Endothelial cell of umbilical vein (primary cell): ENCODE measurements around the gene RFNG. TPM values are rescaled to one million over a fixed set of nuclear protein-coding genes. Genes with fewer than 3 reads are reported as not detected.

Experiments
- BruUV-seq: library from RNA; stranded (reverse); fragments of 400-500 nt; replicated peaks from 2 replicates; lab custom pipeline; 2021; lab: Mats Ljungman, UMichigan
- CTCF ChIA-PET: fragments of 300-600, 350-600 bp; sonication (Branson Sonifier 250); formaldehyde crosslinking; loops from one replicate; lab custom pipeline; 2021; ENCODE audit warnings: antibody characterized with exemption, inconsistent platforms; lab: Charles Lee
- POLR2A ChIA-PET: fragments of 300-600, 350-600 bp; sonication (Branson Sonifier 250); formaldehyde crosslinking; loops from one replicate; lab custom pipeline; 2021; ENCODE audit warnings: antibody characterized with exemption, inconsistent platforms; lab: Charles Lee
- DNase-seq: peaks from one replicate; pipeline ENCODE4 v3.0.0-alpha.2; 2011; ENCODE audit warnings: low read depth, low spot score
- FAIRE-seq: peaks from 2 replicates; lab custom pipeline; 2011; peaks lifted over from hg19 to GRCh38; lab: Jason Lieb, UNC
- H2AFZ ChIP-seq: 2 replicates; pipeline ENCODE4 v1.6.0; 2012; ENCODE audit warnings: low read depth, low read length, control low read depth, inconsistent platforms
- H3K27ac ChIP-seq: 2 replicates; pipeline ENCODE4 v1.5.1; 2011; ENCODE audit warnings: low read depth, mild to moderate bottlenecking, control low read depth, low read length, moderate library complexity; ENCODE audit not compliant: insufficient read depth
- H3K27me3 ChIP-seq, 2 experiments: 2 replicates each; pipeline versions ENCODE4 v1.6.0 to v1.6.1; 2011; ENCODE audit warnings: low read length in 2 of 2, mixed read lengths in 1 of 2; ENCODE audit not compliant: control insufficient read depth in 2 of 2, insufficient read depth in 2 of 2
- H3K36me3 ChIP-seq, 2 experiments: 2 replicates in 1 of 2; 3 replicates in 1 of 2; pipeline ENCODE4 v1.5.1; 2011; ENCODE audit warnings: low read length in 2 of 2, mild to moderate bottlenecking in 1 of 2, moderate library complexity in 1 of 2; ENCODE audit not compliant: control insufficient read depth in 2 of 2, insufficient read depth in 2 of 2; ENCODE audit errors: extremely low read depth in 1 of 2
- H3K4me1 ChIP-seq: 3 replicates; pipeline ENCODE4 v1.5.1; 2011; ENCODE audit warnings: mild to moderate bottlenecking, low read length; ENCODE audit not compliant: control insufficient read depth, insufficient read depth; ENCODE audit errors: extremely low read depth
- H3K4me2 ChIP-seq: 2 replicates; pipeline ENCODE4 v1.6.1; 2011; ENCODE audit warnings: low read length, control low read depth, mixed read lengths; ENCODE audit not compliant: insufficient read depth
- H3K4me3 ChIP-seq, 3 experiments: fragments of 200-600 bp in 1 of 3; sonication (generic), shearing (Covaris generic) in 1 of 3; replicated peaks in 1 of 3; 2 replicates each; pipeline ENCODE4 v1.5.1; 2011 to 2016; ENCODE audit warnings: control low read depth in 3 of 3, low read length in 3 of 3, mild to moderate bottlenecking in 2 of 3, inconsistent platforms in 1 of 3, low read depth in 1 of 3, moderate library complexity in 1 of 3; ENCODE audit not compliant: insufficient read depth in 1 of 3
- H3K79me2 ChIP-seq: 2 replicates; pipeline ENCODE4 v1.6.0; 2012; ENCODE audit warnings: low read length, inconsistent platforms; ENCODE audit not compliant: control insufficient read depth, insufficient read depth
- H3K9ac ChIP-seq: replicated peaks from 2 replicates; pipeline ENCODE3; 2011; ENCODE audit warnings: low read length, control low read depth; ENCODE audit not compliant: insufficient read depth; ENCODE audit errors: extremely low read depth
- H3K9me1 ChIP-seq: replicated peaks from 3 replicates; pipeline ENCODE4 v1.6.0; 2011; ENCODE audit warnings: mild to moderate bottlenecking, low read length; ENCODE audit not compliant: control insufficient read depth, insufficient read depth; ENCODE audit errors: extremely low read depth
- H3K9me3 ChIP-seq: replicated peaks from 2 replicates; pipeline ENCODE4 v1.5.1; 2012; ENCODE audit warnings: low read length, inconsistent platforms; ENCODE audit not compliant: control insufficient read depth, insufficient read depth
- H4K20me1 ChIP-seq: replicated peaks from 2 replicates; pipeline ENCODE3; 2011; ENCODE audit warnings: mild to moderate bottlenecking, low read length; ENCODE audit not compliant: control insufficient read depth, insufficient read depth; ENCODE audit errors: extremely low read depth
- EZH2 ChIP-seq: IDR thresholded peaks from 2 replicates; pipeline ENCODE4 v1.6.1; 2012; ENCODE audit warnings: borderline replicate concordance, low read depth, mild to moderate bottlenecking, moderate library complexity, low read length, inconsistent platforms; ENCODE audit not compliant: severe bottlenecking
- FOS ChIP-seq: IDR thresholded peaks from 2 replicates; pipeline ENCODE4 v1.6.1; 2011; ENCODE audit warnings: mild to moderate bottlenecking, low read length, moderate library complexity, borderline replicate concordance; ENCODE audit not compliant: insufficient read depth
- GATA2 ChIP-seq: IDR thresholded peaks from 2 replicates; pipeline ENCODE4 v1.7.0; 2011; ENCODE audit warnings: low read depth, mild to moderate bottlenecking, moderate library complexity, mixed read lengths, low read length; ENCODE audit not compliant: insufficient read length, insufficient read depth
- JUN ChIP-seq: IDR thresholded peaks from 2 replicates; pipeline ENCODE4 v1.6.1; 2011; ENCODE audit warnings: borderline replicate concordance, low read depth; ENCODE audit not compliant: insufficient read length, insufficient read depth
- MYC ChIP-seq: IDR thresholded peaks from one replicate; pipeline ENCODE4 v1.6.1; 2011; ENCODE audit warnings: mild to moderate bottlenecking, low read depth, low read length
- POLR2A ChIP-seq: IDR thresholded peaks from 2 replicates; pipeline ENCODE4 v1.6.1; 2012; ENCODE audit warnings: low read depth, mild to moderate bottlenecking, control low read depth, low read length
- POLR2AphosphoS5 ChIP-seq: IDR thresholded peaks from 2 replicates; pipeline ENCODE4 v1.6.1; 2012; ENCODE audit warnings: low read depth, mild to moderate bottlenecking, control low read depth, low read length, moderate library complexity; ENCODE audit not compliant: insufficient read depth
- dilution Hi-C: fragments of 300-500 bp; cut with MboI; formaldehyde crosslinking; loops from one replicate; pipeline ENCODE4 v1.15.0; 2019; ENCODE audit warnings: low sequenced_read_pairs; ENCODE audit not compliant: extremely low pct_ligation_motif_present
- intact Hi-C: fragments of 100-400 bp; cut with micrococcal nuclease; formaldehyde crosslinking; loops from one replicate; pipeline ENCODE4 v1.10.0; 2022
- polyA plus RNA-seq, 4 experiments: library from polyadenylated mRNA; depleted of rRNA in 3 of 4; stranded (reverse) in 3 of 4; unstranded in 1 of 4; fragments of >200 nt; gene quantifications; 2 replicates each; pipeline versions ENCODE4 v1.2.1 to v1.2.3, GENCODE V29; 2011 to 2012; ENCODE audit warnings: missing spikeins in 1 of 4
- total RNA-seq: library from RNA; stranded (reverse); gene quantifications from 2 replicates; pipeline ENCODE4 v1.2.3, GENCODE V29; 2021
- TF ChIP-seq, protein P1 (sequence below), 2 donors: IDR thresholded peaks; 1 replicate in 1 of 2; 2 replicates in 1 of 2; pipeline ENCODE4 v1.5.1; 2011; ENCODE audit warnings: low read length in 2 of 2, mild to moderate bottlenecking in 2 of 2, moderate library complexity in 2 of 2, control low read depth in 1 of 2, inconsistent platforms in 1 of 2, low read depth in 1 of 2; ENCODE audit not compliant: insufficient read depth in 1 of 2; ENCODE audit errors: extremely low read depth in 1 of 2
- TF ChIP-seq, protein P2 (sequence below): IDR thresholded peaks from 2 replicates; pipeline ENCODE4 v1.6.1; 2011; ENCODE audit not compliant: insufficient read depth, insufficient read length

Gene RFNG
- total and polyA plus RNA-seq, 2 donors (not counting 3 experiments of a cell fraction or from before 2014, with no cell fraction given): 33.7 to 40.0 TPM

DNA sequence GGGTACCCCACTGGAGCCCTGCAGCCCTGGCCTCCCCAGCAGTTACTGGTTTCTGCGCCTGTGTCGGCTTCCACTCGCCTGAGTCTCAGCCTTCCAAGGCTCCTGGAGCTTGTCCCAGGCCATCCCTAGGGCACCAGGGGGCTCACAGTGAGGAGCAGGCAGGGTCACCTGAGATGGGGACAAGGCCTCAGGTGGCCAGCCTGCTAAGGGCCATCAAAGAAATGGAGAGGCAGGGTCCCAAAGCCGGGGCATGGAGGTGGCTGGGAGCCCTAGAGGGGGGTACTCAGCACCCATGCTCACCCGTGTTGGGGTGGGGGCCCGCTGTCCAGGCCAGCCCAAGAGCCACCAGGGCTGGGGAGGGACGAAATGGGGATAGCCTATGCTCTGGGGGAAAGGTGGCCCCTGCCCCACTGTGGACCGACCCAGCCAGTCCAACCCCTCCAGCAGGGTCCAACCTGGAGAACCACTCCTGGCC lies 45.1 kb upstream of the RFNG start:
- POLR2A ChIA-PET: interaction anchor here (2.2 kb wide), 1 partner anchor 10 kb away, joined by 9 read pairs; no protein-coding TSS in a partner anchor
- Histone ChIP-seq H3K4me2 (peak overlapping the region; percentile 26), H3K36me3 (peaks cover 21 to 26% of the 10 kb centered on the region in 2 experiments), H3K4me1 (peaks cover 20% of the 10 kb centered on the region), H2AFZ (no peak overlapping the region), H3K9me1 (no peaks in the 10 kb centered on the region), H3K4me3 (peak overlapping the region; percentile 27 to 78 (median 54)), H3K9me3 (no peaks in the 10 kb centered on the region), H3K27ac (no peak overlapping the region), H3K27me3 (no peaks in the 10 kb centered on the region), H3K79me2 (peaks cover 53% of the 10 kb centered on the region), H3K9ac (peak overlapping the region; percentile 81), H4K20me1 (no peaks in the 10 kb centered on the region)
- DNase-seq: no peak
- intact Hi-C loops: loop anchor here (5.0 kb wide), 2 partner anchors 119 to 131 kb away; partner anchors contain the start of genes ASPSCR1 and SLC16A3
- dilution Hi-C loops: no loop called here
- FAIRE-seq: no peak
- CTCF ChIA-PET: interaction anchor here (1.2 kb wide), 1 partner anchor 55 kb away, joined by 3 read pairs; no protein-coding TSS in a partner anchor
- BruUV-seq: no TSS peak
- TF ChIP-seq POLR2AphosphoS5: no peak

DNA sequence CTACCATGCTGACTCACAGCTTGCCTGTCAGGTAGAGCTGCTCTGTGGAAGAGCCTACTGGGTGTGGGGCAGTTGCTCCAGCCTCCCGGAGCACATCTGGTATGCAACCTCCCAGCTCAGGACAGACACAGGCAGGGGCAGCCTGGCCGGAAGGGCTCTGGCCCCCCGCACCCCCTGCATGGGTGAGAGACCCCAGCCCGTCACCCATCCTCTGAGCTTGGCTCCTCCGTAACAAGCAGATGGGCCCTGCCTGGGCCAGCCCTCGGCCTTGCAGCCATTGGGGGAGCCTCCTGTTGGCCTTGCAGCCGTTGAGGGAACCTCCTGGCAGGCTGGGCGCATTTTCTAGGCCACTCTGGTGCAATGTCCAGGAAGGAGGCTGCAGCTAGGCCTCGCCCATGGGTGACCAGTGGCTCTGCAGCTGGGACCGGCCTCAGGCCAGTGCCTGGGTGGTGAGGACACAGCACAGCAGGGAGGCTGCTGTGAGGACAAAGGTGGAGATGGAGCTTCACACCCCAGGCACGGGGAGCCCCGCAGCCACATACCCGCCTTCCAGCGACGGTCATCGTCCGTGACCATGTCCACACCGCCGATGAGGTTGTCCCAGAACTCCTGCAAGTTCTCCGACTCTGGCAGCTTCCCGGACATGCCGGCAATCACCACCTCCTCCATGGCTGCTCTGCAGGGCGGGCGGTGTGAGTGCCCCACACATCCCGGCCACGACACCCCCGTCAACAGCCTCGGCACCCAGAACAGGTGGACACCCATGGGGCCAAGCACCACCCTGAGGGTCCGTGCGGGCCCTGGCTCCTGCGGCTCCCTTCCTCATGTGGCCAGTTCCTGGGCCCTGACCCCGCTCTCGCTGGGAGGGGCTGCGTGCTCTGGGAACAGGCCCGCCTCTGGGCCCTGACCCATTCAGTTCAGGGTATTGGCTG lies 44.4 kb upstream of the RFNG start:
- no peaks in the 10 kb centered on the region for H3K27me3 ChIP-seq
- DNase-seq (no peak), FAIRE-seq (no peak)
- H3K27ac ChIP-seq: no peak overlapping the region
- H4K20me1 ChIP-seq: no peaks in the 10 kb centered on the region
- peak overlapping the region; percentile 81 for H3K9ac ChIP-seq
- peaks cover 55% of the 10 kb centered on the region for H3K79me2 ChIP-seq
- peaks cover 20% of the 10 kb centered on the region for H3K4me1 ChIP-seq
- TF ChIP-seq POLR2A (no peak), GATA2 (no peak), POLR2AphosphoS5 (no peak), EZH2 (no peak), MYC (no peak), FOS (no peak), JUN (no peak)
- TF ChIP-seq, protein P1, sequence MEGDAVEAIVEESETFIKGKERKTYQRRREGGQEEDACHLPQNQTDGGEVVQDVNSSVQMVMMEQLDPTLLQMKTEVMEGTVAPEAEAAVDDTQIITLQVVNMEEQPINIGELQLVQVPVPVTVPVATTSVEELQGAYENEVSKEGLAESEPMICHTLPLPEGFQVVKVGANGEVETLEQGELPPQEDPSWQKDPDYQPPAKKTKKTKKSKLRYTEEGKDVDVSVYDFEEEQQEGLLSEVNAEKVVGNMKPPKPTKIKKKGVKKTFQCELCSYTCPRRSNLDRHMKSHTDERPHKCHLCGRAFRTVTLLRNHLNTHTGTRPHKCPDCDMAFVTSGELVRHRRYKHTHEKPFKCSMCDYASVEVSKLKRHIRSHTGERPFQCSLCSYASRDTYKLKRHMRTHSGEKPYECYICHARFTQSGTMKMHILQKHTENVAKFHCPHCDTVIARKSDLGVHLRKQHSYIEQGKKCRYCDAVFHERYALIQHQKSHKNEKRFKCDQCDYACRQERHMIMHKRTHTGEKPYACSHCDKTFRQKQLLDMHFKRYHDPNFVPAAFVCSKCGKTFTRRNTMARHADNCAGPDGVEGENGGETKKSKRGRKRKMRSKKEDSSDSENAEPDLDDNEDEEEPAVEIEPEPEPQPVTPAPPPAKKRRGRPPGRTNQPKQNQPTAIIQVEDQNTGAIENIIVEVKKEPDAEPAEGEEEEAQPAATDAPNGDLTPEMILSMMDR (IDR thresholded peaks at IDR 0.05; ENCODE audit: extremely low read depth in 1 of 2, insufficient read depth in 1 of 2, low read depth in 1 of 2, low read length in 2 of 2): no peak
- TF ChIP-seq, protein P2, sequence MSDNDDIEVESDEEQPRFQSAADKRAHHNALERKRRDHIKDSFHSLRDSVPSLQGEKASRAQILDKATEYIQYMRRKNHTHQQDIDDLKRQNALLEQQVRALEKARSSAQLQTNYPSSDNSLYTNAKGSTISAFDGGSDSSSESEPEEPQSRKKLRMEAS: no peak
- H3K36me3 ChIP-seq: peaks cover 26 to 31% of the 10 kb centered on the region in 2 experiments
- no peaks in the 10 kb centered on the region for H3K9me3 ChIP-seq
- no peak overlapping the region for H2AFZ ChIP-seq
- peak overlapping the region; percentile 26 for H3K4me2 ChIP-seq
- peak overlapping the region in 2 of 3 experiments; percentile 8 to 78 for H3K4me3 ChIP-seq
- dilution Hi-C loops: no loop called here
- no peaks in the 10 kb centered on the region for H3K9me1 ChIP-seq
- intact Hi-C loops: loop anchor here (5.0 kb wide), 2 partner anchors 119 to 131 kb away; partner anchors contain the start of genes ASPSCR1 and SLC16A3
- ChIA-PET CTCF (interaction anchor here (0.8 to 1.2 kb wide), 3 partner anchors 56 to 65 kb away, joined by 3 to 6 read pairs (median 4); partner anchors contain the start of gene DCXR), POLR2A (no interaction called here)
- BruUV-seq: no TSS peak
